ENCODE measurements around the gene PHF13. TPM values are rescaled to one million over a fixed set of nuclear protein-coding genes. Genes with fewer than 3 reads are reported as not detected.

The PHF13 gene
- total and polyA plus RNA-seq, 8 donors: 2.7 to 16.9 (median 6.2) TPM

DNA sequence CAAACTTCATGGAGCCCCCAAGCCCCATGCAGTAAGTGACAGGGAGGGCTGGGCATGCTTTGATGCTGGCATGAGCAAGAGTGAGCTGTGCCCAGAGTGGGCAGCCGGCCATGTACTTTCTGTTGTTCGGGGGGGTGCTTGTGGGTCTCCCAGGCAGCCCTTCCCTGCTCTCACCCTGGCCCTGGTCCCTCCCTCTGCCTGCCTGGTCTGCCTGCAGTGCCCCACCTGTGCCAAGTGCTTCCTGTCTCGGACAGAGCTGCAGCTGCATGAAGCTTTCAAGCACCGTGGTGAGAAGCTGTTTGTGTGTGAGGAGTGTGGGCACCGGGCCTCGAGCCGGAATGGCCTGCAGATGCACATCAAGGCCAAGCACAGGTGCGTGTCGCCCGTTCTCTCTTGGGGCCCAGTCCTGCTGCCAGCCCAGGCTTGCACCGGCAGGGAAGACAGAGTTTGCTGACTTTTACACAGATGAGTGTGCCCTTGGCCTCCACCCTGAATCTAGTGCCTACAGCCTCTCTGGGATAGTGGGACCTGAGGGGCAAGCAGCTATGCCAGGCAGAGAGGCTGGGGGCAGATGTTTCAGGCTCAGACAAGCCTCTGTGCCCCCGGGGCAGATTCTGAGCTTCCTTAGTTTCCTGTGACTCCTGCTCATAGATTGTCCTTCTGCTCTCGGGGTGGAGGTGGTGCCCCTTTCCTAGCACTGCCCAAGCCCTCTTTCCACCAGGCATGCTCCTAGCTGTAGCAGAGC is 26.1 kb upstream of the PHF13 start:
- Histone ChIP-seq H3K27me3 (no peaks in the 10 kb centered on the region), H3K4me3 (no peak overlapping the region), H3K36me3 (peaks cover 31 to 68% (median 62%) of the 10 kb centered on the region in 4 donors), H3K9me3 (no peaks in the 10 kb centered on the region), H3K4me1 (peaks cover 34 to 89% (median 60%) of the 10 kb centered on the region in 4 donors), H3K27ac (peak overlapping the region in 3 of 5 donors; percentile 49 to 51 (median 50))
- no peak for TF ChIP-seq CTCF (IDR thresholded peaks at IDR 0.05)
- TF ChIP-seq POLR2A (IDR thresholded peaks at IDR 0.05): no peak
- no peak for TF ChIP-seq EP300 (IDR thresholded peaks at IDR 0.05)
- no peak for TF ChIP-seq POLR2AphosphoS5 (IDR thresholded peaks at IDR 0.05)
- DNase-seq: peak in 1 of 2 donors; percentile 57
- intact Hi-C loops (cut with DNase I; ENCODE audit: low total_unique reads): no loop called here
- WGBS, 5 donors: 30 to 52% (median 39%) methylated on average over 9 to 13 of the region's 13 CpGs

- peaks cover 26 to 87% (median 57%) of the 10 kb centered on the region in 4 donors for H3K4me1 ChIP-seq
- no peaks in the 10 kb centered on the region for H3K9me3 ChIP-seq
- peak in 1 of 3 donors; percentile 15 for TF ChIP-seq POLR2AphosphoS5 (IDR thresholded peaks at IDR 0.05)
- TF ChIP-seq CTCF (IDR thresholded peaks at IDR 0.05): no peak
- DNase-seq: no peak
- no peaks in the 10 kb centered on the region for H3K27me3 ChIP-seq
- WGBS, 5 donors: 61 to 77% (median 66%) methylated on average over 19 to 25 of the region's 25 CpGs
- H3K36me3 ChIP-seq: peaks cover 40 to 76% (median 71%) of the 10 kb centered on the region in 4 donors
- peak overlapping the region in 3 of 5 donors; percentile 15 to 51 (median 49) for H3K27ac ChIP-seq
- intact Hi-C loops (cut with DNase I; ENCODE audit: low total_unique reads): no loop called here
- H3K4me3 ChIP-seq: no peak overlapping the region
These were observed 25.2 kb upstream of the PHF13 start for GRCh38 chr1:6588128-6588892.

DNA sequence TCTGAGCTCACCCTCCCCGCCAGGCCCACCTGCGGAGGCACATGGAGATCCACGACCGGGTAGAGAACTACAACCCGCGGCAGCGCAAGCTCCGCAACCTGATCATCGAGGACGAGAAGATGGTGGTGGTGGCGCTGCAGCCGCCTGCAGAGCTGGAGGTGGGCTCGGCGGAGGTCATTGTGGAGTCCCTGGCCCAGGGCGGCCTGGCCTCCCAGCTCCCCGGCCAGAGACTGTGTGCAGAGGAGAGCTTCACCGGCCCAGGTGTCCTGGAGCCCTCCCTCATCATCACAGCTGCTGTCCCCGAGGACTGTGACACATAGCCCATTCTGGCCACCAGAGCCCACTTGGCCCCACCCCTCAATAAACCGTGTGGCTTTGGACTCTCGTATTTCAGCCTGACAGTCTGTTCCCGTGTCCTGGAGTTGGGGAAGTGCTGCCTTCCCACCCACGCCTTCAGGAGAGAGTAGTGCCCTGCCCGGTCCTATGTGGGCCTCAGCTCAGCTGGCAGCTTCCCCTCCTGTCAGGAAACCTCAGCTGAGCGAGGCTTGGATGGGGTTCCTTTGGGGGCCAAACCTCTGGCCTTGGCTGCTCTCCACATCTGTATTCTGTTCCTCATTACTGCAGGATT is 24.5 kb upstream of the PHF13 start:
- H3K27ac ChIP-seq: peak overlapping the region in 1 of 5 donors; percentile 24
- H3K27me3 ChIP-seq: no peaks in the 10 kb centered on the region
- intact Hi-C loops (cut with DNase I; ENCODE audit: low total_unique reads): no loop called here
- H3K36me3 ChIP-seq: peaks cover 47 to 83% (median 78%) of the 10 kb centered on the region in 4 donors
- WGBS, 5 donors: 65 to 86% (median 82%) methylated on average over 8 to 24 of the region's 24 CpGs
- no peak overlapping the region for H3K4me3 ChIP-seq
- H3K4me1 ChIP-seq: peaks cover 26 to 88% (median 56%) of the 10 kb centered on the region in 4 donors
- no peak for DNase-seq
- TF ChIP-seq POLR2A (IDR thresholded peaks at IDR 0.05): no peak
- no peak for TF ChIP-seq CTCF (IDR thresholded peaks at IDR 0.05)
- TF ChIP-seq POLR2AphosphoS5 (IDR thresholded peaks at IDR 0.05): no peak
- no peak for TF ChIP-seq EP300 (IDR thresholded peaks at IDR 0.05)
- no peaks in the 10 kb centered on the region for H3K9me3 ChIP-seq

DNA sequence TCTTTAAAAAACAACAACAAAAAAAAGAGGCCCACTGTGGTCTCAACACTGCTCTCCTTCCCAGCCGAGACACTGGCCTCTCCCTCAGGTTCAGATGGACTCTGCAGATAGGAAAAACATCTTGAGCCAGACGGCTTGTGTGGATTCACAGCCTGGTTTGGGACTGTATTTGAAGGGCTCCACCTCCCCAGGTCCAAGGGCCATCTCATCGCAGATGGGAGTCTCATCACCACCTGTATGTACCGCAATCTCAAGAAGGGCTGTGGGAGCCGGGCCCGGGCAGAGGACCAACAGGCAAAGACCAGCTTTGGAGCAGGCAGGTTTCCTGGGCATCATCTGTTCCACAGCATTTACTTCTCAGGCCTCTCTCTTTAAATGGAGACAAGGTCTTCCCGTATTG is 23.5 kb upstream of the PHF13 start:
- no peaks in the 10 kb centered on the region for H3K9me3 ChIP-seq
- H3K36me3 ChIP-seq: peaks cover 57 to 94% (median 86%) of the 10 kb centered on the region in 4 donors
- TF ChIP-seq EP300 (IDR thresholded peaks at IDR 0.05) (no peak), CTCF (IDR thresholded peaks at IDR 0.05) (no peak), POLR2AphosphoS5 (IDR thresholded peaks at IDR 0.05) (no peak), POLR2A (IDR thresholded peaks at IDR 0.05) (no peak)
- peak overlapping the region in 1 of 5 donors; percentile 24 for H3K27ac ChIP-seq
- H3K4me3 ChIP-seq: no peak overlapping the region
- peaks cover 27 to 87% (median 55%) of the 10 kb centered on the region in 4 donors for H3K4me1 ChIP-seq
- no peak for DNase-seq
- WGBS, 5 donors: 81 to 90% (median 85%) methylated on average over 5 to 7 of the region's 7 CpGs
- H3K27me3 ChIP-seq: no peaks in the 10 kb centered on the region
- intact Hi-C loops (cut with DNase I; ENCODE audit: low total_unique reads): no loop called here
